B cell (primary cell): ENCODE data around the gene CPEB2. TPM values are rescaled to one million over a fixed set of nuclear protein-coding genes. Genes with fewer than 3 reads are reported as not detected.

Source experiments
- ATAC-seq: fragments of 200-7000 bp; cut with Tn5 transposase; one replicate; pipeline ENCODE4 v1.10.0; 2021; ENCODE audit warnings: low read depth, mild to moderate bottlenecking, moderate number of reproducible peaks, moderate library complexity
- CTCF ChIA-PET: fragments of 350-600 bp; sonication (Branson Sonifier 250); formaldehyde crosslinking; loops from one replicate; lab custom pipeline; 2021; ENCODE audit warnings: antibody characterized with exemption, inconsistent platforms; lab: Charles Lee
- POLR2A ChIA-PET: fragments of 350-600 bp; sonication (Branson Sonifier 250); formaldehyde crosslinking; loops from one replicate; lab custom pipeline; 2021; ENCODE audit warnings: antibody characterized with exemption; lab: Charles Lee
- DNase-seq: peaks from one replicate; pipeline ENCODE4 v3.0.0; 2013
- H2AFZ ChIP-seq: 2 replicates; pipeline ENCODE4 v1.6.1; 2012; ENCODE audit warnings: mild to moderate bottlenecking, low read depth, low read length; ENCODE audit not compliant: insufficient read depth, poor library complexity, severe bottlenecking
- H3K27ac ChIP-seq, 2 donors: 1 replicate in 1 of 2; 2 replicates in 1 of 2; pipeline ENCODE4 v1.5.1; 2012 to 2013; ENCODE audit warnings: low read length in 2 of 2, mild to moderate bottlenecking in 2 of 2, moderate library complexity in 1 of 2
- H3K27me3 ChIP-seq, 4 experiments: fragments of 200-600 bp in 1 of 4; sonication (generic) in 1 of 4; replicated peaks in 1 of 4; 1 replicate in 2 of 4; 2 replicates in 2 of 4; pipeline versions ENCODE4 v1.6.1 to v1.7.0; 2013 to 2016; ENCODE audit warnings: low read length in 3 of 4, mild to moderate bottlenecking in 2 of 4, mixed read lengths in 1 of 4, moderate library complexity in 1 of 4; ENCODE audit not compliant: insufficient read depth in 4 of 4, control insufficient read depth in 3 of 4; ENCODE audit errors: control extremely low read depth in 1 of 4
- H3K36me3 ChIP-seq, 2 experiments: replicated peaks in 1 of 2; 1 replicate in 1 of 2; 2 replicates in 1 of 2; pipeline versions ENCODE4 v1.6.1 to v1.7.1; 2013; ENCODE audit warnings: low read length in 1 of 2; ENCODE audit not compliant: insufficient read depth in 2 of 2, control insufficient read depth in 1 of 2; ENCODE audit errors: control extremely low read depth in 1 of 2, extremely low read depth in 1 of 2
- H3K4me1 ChIP-seq, 2 donors: fragments of 200-600 bp in 1 of 2; sonication (generic) in 1 of 2; 1 replicate in 1 of 2; 2 replicates in 1 of 2; pipeline versions ENCODE4 v1.5.1 to v1.6.1; 2013 to 2017; ENCODE audit warnings: low read length in 2 of 2; ENCODE audit not compliant: control insufficient read depth in 2 of 2, insufficient read depth in 2 of 2
- H3K4me2 ChIP-seq: replicated peaks from 2 replicates; pipeline ENCODE3; 2012; ENCODE audit warnings: mild to moderate bottlenecking, low read depth, low read length; ENCODE audit not compliant: poor library complexity, severe bottlenecking
- H3K4me3 ChIP-seq, 5 experiments: fragments of 200-600 bp in 1 of 5; sonication (generic) in 1 of 5; 1 replicate in 3 of 5; 2 replicates in 2 of 5; pipeline versions ENCODE4 v1.5.1 to v1.7.0; 2011 to 2016; ENCODE audit warnings: low read length in 4 of 5, mild to moderate bottlenecking in 4 of 5, low read depth in 2 of 5, control low read depth in 1 of 5, moderate library complexity in 1 of 5; ENCODE audit not compliant: insufficient read depth in 1 of 5; ENCODE audit errors: control extremely low read depth in 1 of 5, extremely low read depth in 1 of 5
- H3K79me2 ChIP-seq: fragments of 200-600 bp; sonication (generic); one replicate; pipeline ENCODE4 v1.6.0; 2016; ENCODE audit warnings: low read length; ENCODE audit not compliant: control insufficient read depth, insufficient read depth
- H3K9ac ChIP-seq: fragments of 200-600 bp; sonication (generic); 2 replicates; pipeline ENCODE4 v1.6.1; 2017; ENCODE audit warnings: mild to moderate bottlenecking, low read length, moderate library complexity
- H3K9me3 ChIP-seq, 3 donors: one replicate each; pipeline versions ENCODE4 v1.6.1 to v1.7.1; 2013; ENCODE audit warnings: low read length in 2 of 3; ENCODE audit not compliant: control insufficient read depth in 2 of 3, insufficient read depth in 1 of 3; ENCODE audit errors: control extremely low read depth in 1 of 3
- H4K20me1 ChIP-seq: 2 replicates; pipeline ENCODE4 v1.6.0; 2012; ENCODE audit warnings: mild to moderate bottlenecking, low read length; ENCODE audit not compliant: insufficient read depth, control insufficient read depth, poor library complexity, severe bottlenecking
- H3K27ac Mint-ChIP-seq: one replicate; pipeline ENCODE4 v1.8.0; 2021; ENCODE audit warnings: mixed read lengths
- H3K27me3 Mint-ChIP-seq: one replicate; pipeline ENCODE4 v1.8.0; 2021; ENCODE audit warnings: mixed read lengths
- H3K4me1 Mint-ChIP-seq: one replicate; pipeline ENCODE4 v1.8.0; 2021; ENCODE audit warnings: mixed read lengths
- H3K4me3 Mint-ChIP-seq: one replicate; pipeline ENCODE4 v1.8.0; 2021; ENCODE audit warnings: mixed read lengths
- H3K9me3 Mint-ChIP-seq: one replicate; pipeline ENCODE4 v1.8.0; 2022; ENCODE audit warnings: mixed read lengths; ENCODE audit not compliant: insufficient read depth
- CTCF ChIP-seq: fragments of 200-600 bp; IDR thresholded peaks from one replicate; pipeline ENCODE4 v1.8.0; 2022; ENCODE audit warnings: antibody characterized with exemption, mild to moderate bottlenecking
- EZH2 ChIP-seq: IDR thresholded peaks from 2 replicates; pipeline ENCODE4 v1.6.1; 2012; ENCODE audit warnings: borderline replicate concordance, low read depth, mild to moderate bottlenecking, moderate library complexity, low read length; ENCODE audit not compliant: insufficient read depth, poor library complexity, severe bottlenecking
- WGBS: methylation state at CpG from one replicate; pipeline ENCODE4 v1.1.5; 2013; ENCODE audit warnings: missing lambda C conversion rate; ENCODE audit not compliant: insufficient coverage; 5-methylcytosine and 5-hydroxymethylcytosine counted together
- intact Hi-C: fragments of 100-400 bp; cut with micrococcal nuclease; formaldehyde crosslinking; loops from one replicate; pipeline ENCODE4 v1.10.0; 2022
- polyA plus RNA-seq: library from polyadenylated mRNA; depleted of rRNA; stranded (reverse); fragments of >200 nt; gene quantifications from 2 replicates; pipeline ENCODE4 v1.2.3, GENCODE V29; 2012
- total RNA-seq, 2 donors: library from RNA; stranded (reverse); fragments of 120-200 nt in 1 of 2; gene quantifications; 1 replicate in 1 of 2; 2 replicates in 1 of 2; pipeline versions ENCODE4 v1.2.3 to v1.2.4, GENCODE V29; 2013 to 2022

CPEB2 gene
- total and polyA plus RNA-seq, 2 donors (not counting 1 experiment from before 2014, with no cell fraction given) = 3.2 to 18.0 TPM

DNA sequence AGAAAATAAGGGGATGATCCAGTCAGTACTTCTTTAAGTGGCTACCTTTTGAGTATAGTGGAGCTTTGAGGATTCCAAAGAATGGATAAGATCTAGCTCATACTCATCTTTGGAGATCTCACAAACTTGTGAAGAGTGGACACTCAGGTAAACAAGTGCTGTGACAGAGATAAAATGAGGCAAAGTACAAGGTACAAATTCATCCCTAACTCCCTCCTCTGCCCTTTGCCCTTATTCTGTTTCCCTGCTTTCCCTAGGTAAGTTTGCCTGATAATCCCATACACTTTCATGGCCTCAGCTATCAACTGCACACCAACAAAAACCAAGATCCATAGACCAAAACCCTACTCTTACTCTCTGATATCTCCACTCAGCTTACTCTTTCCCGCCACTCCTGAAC lies 16.4 kb upstream of the CPEB2 start:
- 90% methylated on average over 1 of the region's 1 CpG for WGBS
- Mint-ChIP-seq H3K9me3 (no peaks in the 10 kb centered on the region), H3K27me3 (peaks cover 16% of the 10 kb centered on the region), H3K4me1 (no peaks in the 10 kb centered on the region), H3K4me3 (no peak overlapping the region), H3K27ac (no peak overlapping the region)
- H3K4me1 ChIP-seq = no peaks in the 10 kb centered on the region
- no peaks in the 10 kb centered on the region for H3K27me3 ChIP-seq
- ATAC-seq (no peak), DNase-seq (no peak)
- no peak overlapping the region for H3K4me3 ChIP-seq
- H3K9me3 ChIP-seq = peaks cover 0 to 4% (median 0%) of the 10 kb centered on the region in 3 donors
- H3K9ac ChIP-seq = no peak overlapping the region
- H2AFZ ChIP-seq = no peak overlapping the region
- TF ChIP-seq CTCF (no peak), EZH2 (no peak)
- intact Hi-C loops = no loop called here
- H4K20me1 ChIP-seq = no peaks in the 10 kb centered on the region
- ChIA-PET CTCF (interaction anchor here (1.0 kb wide), 1 partner anchor 11 kb away, joined by 3 read pairs; no protein-coding TSS in a partner anchor), POLR2A (no interaction called here)
- no peaks in the 10 kb centered on the region for H3K36me3 ChIP-seq
- no peak overlapping the region for H3K27ac ChIP-seq
- no peaks in the 10 kb centered on the region for H3K79me2 ChIP-seq
- no peak overlapping the region for H3K4me2 ChIP-seq

GRCh38 chr4:14987054-14987453 lies 15.2 kb upstream of the CPEB2 start:
- Histone ChIP-seq H3K4me2 (no peak overlapping the region), H3K79me2 (no peaks in the 10 kb centered on the region), H3K4me1 (no peaks in the 10 kb centered on the region), H3K36me3 (no peaks in the 10 kb centered on the region), H2AFZ (no peak overlapping the region), H3K9me3 (peaks cover 0 to 4% (median 0%) of the 10 kb centered on the region in 3 donors), H3K4me3 (no peak overlapping the region), H3K27ac (no peak overlapping the region), H4K20me1 (no peaks in the 10 kb centered on the region), H3K9ac (no peak overlapping the region), H3K27me3 (no peaks in the 10 kb centered on the region)
- intact Hi-C loops = no loop called here
- Mint-ChIP-seq H3K27me3 (peaks cover 16% of the 10 kb centered on the region), H3K4me3 (no peak overlapping the region), H3K4me1 (no peaks in the 10 kb centered on the region), H3K9me3 (no peaks in the 10 kb centered on the region), H3K27ac (no peak overlapping the region)
- ATAC-seq (no peak), DNase-seq (no peak)
- ChIA-PET POLR2A (no interaction called here), CTCF (interaction anchor here (1.2 to 1.4 kb wide), 2 partner anchors 14 to 409 kb away, joined by 3 read pairs; no protein-coding TSS in a partner anchor)
- TF ChIP-seq CTCF = no peak
- no peak for TF ChIP-seq EZH2
- WGBS = no CpG with 5 or more reads among the region's 2 CpGs
